WTC11 (cell line): ENCODE results near the gene STN1. TPM values are rescaled to one million over a fixed set of nuclear protein-coding genes. Genes with fewer than 3 reads are reported as not detected.

Source experiments
- ATAC-seq: fragments of 200-7000 bp; cut with Tn5 transposase; 2 replicates; pipeline ENCODE4 v1.10.0; 2021; ENCODE audit warnings: mild to moderate bottlenecking, moderate library complexity
- CTCF ChIA-PET: fragments of 300-600 bp; sonication (Branson Sonifier 250); formaldehyde crosslinking; loops from one replicate; lab custom pipeline; 2021; ENCODE audit warnings: antibody characterized with exemption; lab: Charles Lee
- POLR2A ChIA-PET: fragments of 350-600 bp; sonication (Branson Sonifier 250); formaldehyde crosslinking; loops from one replicate; lab custom pipeline; 2021; ENCODE audit warnings: antibody characterized with exemption; lab: Charles Lee
- DNase-seq: peaks from one replicate; pipeline ENCODE4 v3.0.0; 2021; ENCODE audit warnings: low spot score
- H3K27ac Mint-ChIP-seq: 2 replicates; pipeline ENCODE4 v1.8.0; 2021; ENCODE audit warnings: mixed read lengths
- H3K27me3 Mint-ChIP-seq: 2 replicates; pipeline ENCODE4 v1.8.0; 2021; ENCODE audit warnings: low read depth, mild to moderate bottlenecking, moderate library complexity, mixed read lengths
- H3K36me3 Mint-ChIP-seq: 2 replicates; pipeline ENCODE4 v1.8.0; 2021; ENCODE audit warnings: mixed read lengths
- H3K4me1 Mint-ChIP-seq: 2 replicates; pipeline ENCODE4 v1.8.0; 2022; ENCODE audit warnings: mixed read lengths
- H3K4me3 Mint-ChIP-seq: 2 replicates; pipeline ENCODE4 v1.8.0; 2021; ENCODE audit warnings: mild to moderate bottlenecking, moderate library complexity, mixed read lengths
- H3K9me3 Mint-ChIP-seq: 2 replicates; pipeline ENCODE4 v1.8.0; 2021; ENCODE audit warnings: mixed read lengths
- FOXP1 ChIP-seq: sonication (generic); formaldehyde crosslinking; IDR thresholded peaks from 2 replicates; pipeline ENCODE4 v1.8.0; 2022; ENCODE audit warnings: missing genetic modification reagents, mild to moderate bottlenecking, moderate library complexity, borderline replicate concordance
- NFE2L1 ChIP-seq: sonication (generic); formaldehyde crosslinking; IDR thresholded peaks from 2 replicates; pipeline ENCODE4 v1.8.1; 2023; ENCODE audit warnings: missing genetic modification reagents
- NR1H2 ChIP-seq: sonication (generic); formaldehyde crosslinking; IDR thresholded peaks from 2 replicates; pipeline ENCODE4 v1.9.0; 2021; ENCODE audit warnings: mild to moderate bottlenecking, moderate library complexity, missing genetic modification reagents
- RELA ChIP-seq: sonication (generic); formaldehyde crosslinking; IDR thresholded peaks from 2 replicates; pipeline ENCODE4 v1.8.1; 2022; ENCODE audit warnings: missing genetic modification reagents, mild to moderate bottlenecking, borderline replicate concordance
- RORB ChIP-seq: fragments of 250-450 bp; sonication (Bioruptor Pico); IDR thresholded peaks from 2 replicates; pipeline ENCODE4 v1.9.0; 2021; ENCODE audit warnings: mild to moderate bottlenecking
- ZBTB21 ChIP-seq: sonication (generic); formaldehyde crosslinking; IDR thresholded peaks from 2 replicates; pipeline ENCODE4 v1.8.1; 2023; ENCODE audit warnings: mild to moderate bottlenecking, missing genetic modification reagents, borderline replicate concordance
- ZNF121 ChIP-seq: sonication (generic); formaldehyde crosslinking; IDR thresholded peaks from 2 replicates; pipeline ENCODE4 v1.8.0; 2023; ENCODE audit warnings: missing genetic modification reagents
- ZNF416 ChIP-seq: fragments of 250-450 bp; sonication (Bioruptor Pico); IDR thresholded peaks from 2 replicates; pipeline ENCODE4 v1.9.0; 2021; ENCODE audit warnings: mild to moderate bottlenecking, inconsistent platforms
- total RNA-seq: library from RNA; stranded (reverse); gene quantifications from 3 replicates; pipeline ENCODE4 v1.2.3, GENCODE V29; 2021
- TF ChIP-seq, protein P1 (sequence below): fragments of 250-450 bp; sonication (Bioruptor Pico); IDR thresholded peaks from 2 replicates; pipeline ENCODE4 v1.9.0; 2021; ENCODE audit warnings: mild to moderate bottlenecking
- TF ChIP-seq, protein P2 (sequence below): sonication (generic); formaldehyde crosslinking; IDR thresholded peaks from 2 replicates; pipeline ENCODE4 v1.8.1; 2022; ENCODE audit warnings: low read depth, mild to moderate bottlenecking, moderate library complexity, missing genetic modification reagents, borderline replicate concordance
- TF ChIP-seq, protein P3 (sequence below): sonication (generic); formaldehyde crosslinking; IDR thresholded peaks from 2 replicates; pipeline ENCODE4 v1.8.0; 2023; ENCODE audit warnings: missing genetic modification reagents, mild to moderate bottlenecking, borderline replicate concordance
- TF ChIP-seq, protein P4 (sequence below): sonication (generic); formaldehyde crosslinking; conservative IDR thresholded peaks from 2 replicates; pipeline ENCODE4 v1.8.1; 2023; ENCODE audit warnings: mild to moderate bottlenecking, low read depth, missing genetic modification reagents, moderate library complexity
- TF ChIP-seq, protein P5 (sequence below): fragments of 250-450 bp; sonication (Bioruptor Pico); IDR thresholded peaks from 2 replicates; pipeline ENCODE4 v2.1.2; 2022; ENCODE audit warnings: mild to moderate bottlenecking, moderate library complexity
- TF ChIP-seq, protein P6 (sequence below): sonication (generic); formaldehyde crosslinking; IDR thresholded peaks from 2 replicates; pipeline ENCODE4 v1.8.1; 2023; ENCODE audit warnings: mild to moderate bottlenecking, missing genetic modification reagents, borderline replicate concordance
- TF ChIP-seq, protein P7 (sequence below): sonication (generic); formaldehyde crosslinking; IDR thresholded peaks from 2 replicates; pipeline ENCODE4 v1.8.1; 2023; ENCODE audit warnings: mild to moderate bottlenecking, moderate library complexity, missing genetic modification reagents

Gene STN1
- total RNA-seq, 1 experiment from 2014 or later = 13.9 TPM

DNA sequence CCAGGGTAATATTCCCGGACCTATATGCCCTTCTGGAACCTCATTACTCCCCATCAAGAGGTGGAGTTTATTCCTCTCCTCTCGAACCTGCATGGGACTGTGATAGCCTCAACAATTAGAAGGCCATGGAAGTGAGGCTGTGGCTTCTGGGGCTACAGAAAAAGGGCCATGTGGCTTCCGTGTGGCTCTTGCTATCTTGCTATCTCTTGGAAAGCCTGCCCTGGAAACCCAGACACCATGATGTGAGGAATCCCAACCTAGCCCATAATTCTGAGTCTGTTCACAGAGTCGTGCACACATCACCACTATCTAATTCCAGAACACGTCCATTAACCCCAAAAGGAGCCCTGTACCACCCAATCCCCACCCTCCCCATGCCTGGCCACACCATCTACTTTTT, 41.8 kb downstream of the STN1 start:
- H3K27me3 Mint-ChIP-seq = no peaks in the 10 kb centered on the region
- CTCF ChIA-PET = interaction anchor here (1.5 kb wide), 1 partner anchor 12 kb away, joined by 4 read pairs; no protein-coding TSS in a partner anchor
- H3K27ac Mint-ChIP-seq = no peak overlapping the region
- POLR2A ChIA-PET = no interaction called here
- H3K4me1 Mint-ChIP-seq = peaks cover 6% of the 10 kb centered on the region
- no peaks in the 10 kb centered on the region for H3K9me3 Mint-ChIP-seq
- TF ChIP-seq FOXP1 (CRISPR knock-in tag) (no peak), RORB (CRISPR knock-in tag) (no peak), ZNF121 (CRISPR knock-in tag) (no peak), NFE2L1 (no peak), ZNF416 (no peak), ZBTB21 (CRISPR knock-in tag) (no peak)
- TF ChIP-seq, protein P1, sequence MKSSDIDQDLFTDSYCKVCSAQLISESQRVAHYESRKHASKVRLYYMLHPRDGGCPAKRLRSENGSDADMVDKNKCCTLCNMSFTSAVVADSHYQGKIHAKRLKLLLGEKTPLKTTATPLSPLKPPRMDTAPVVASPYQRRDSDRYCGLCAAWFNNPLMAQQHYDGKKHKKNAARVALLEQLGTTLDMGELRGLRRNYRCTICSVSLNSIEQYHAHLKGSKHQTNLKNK (CRISPR knock-in tag) = no peak
- TF ChIP-seq, protein P2, sequence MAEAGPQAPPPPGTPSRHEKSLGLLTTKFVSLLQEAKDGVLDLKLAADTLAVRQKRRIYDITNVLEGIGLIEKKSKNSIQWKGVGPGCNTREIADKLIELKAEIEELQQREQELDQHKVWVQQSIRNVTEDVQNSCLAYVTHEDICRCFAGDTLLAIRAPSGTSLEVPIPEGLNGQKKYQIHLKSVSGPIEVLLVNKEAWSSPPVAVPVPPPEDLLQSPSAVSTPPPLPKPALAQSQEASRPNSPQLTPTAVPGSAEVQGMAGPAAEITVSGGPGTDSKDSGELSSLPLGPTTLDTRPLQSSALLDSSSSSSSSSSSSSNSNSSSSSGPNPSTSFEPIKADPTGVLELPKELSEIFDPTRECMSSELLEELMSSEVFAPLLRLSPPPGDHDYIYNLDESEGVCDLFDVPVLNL (CRISPR knock-in tag) = no peak
- TF ChIP-seq, protein P3, sequence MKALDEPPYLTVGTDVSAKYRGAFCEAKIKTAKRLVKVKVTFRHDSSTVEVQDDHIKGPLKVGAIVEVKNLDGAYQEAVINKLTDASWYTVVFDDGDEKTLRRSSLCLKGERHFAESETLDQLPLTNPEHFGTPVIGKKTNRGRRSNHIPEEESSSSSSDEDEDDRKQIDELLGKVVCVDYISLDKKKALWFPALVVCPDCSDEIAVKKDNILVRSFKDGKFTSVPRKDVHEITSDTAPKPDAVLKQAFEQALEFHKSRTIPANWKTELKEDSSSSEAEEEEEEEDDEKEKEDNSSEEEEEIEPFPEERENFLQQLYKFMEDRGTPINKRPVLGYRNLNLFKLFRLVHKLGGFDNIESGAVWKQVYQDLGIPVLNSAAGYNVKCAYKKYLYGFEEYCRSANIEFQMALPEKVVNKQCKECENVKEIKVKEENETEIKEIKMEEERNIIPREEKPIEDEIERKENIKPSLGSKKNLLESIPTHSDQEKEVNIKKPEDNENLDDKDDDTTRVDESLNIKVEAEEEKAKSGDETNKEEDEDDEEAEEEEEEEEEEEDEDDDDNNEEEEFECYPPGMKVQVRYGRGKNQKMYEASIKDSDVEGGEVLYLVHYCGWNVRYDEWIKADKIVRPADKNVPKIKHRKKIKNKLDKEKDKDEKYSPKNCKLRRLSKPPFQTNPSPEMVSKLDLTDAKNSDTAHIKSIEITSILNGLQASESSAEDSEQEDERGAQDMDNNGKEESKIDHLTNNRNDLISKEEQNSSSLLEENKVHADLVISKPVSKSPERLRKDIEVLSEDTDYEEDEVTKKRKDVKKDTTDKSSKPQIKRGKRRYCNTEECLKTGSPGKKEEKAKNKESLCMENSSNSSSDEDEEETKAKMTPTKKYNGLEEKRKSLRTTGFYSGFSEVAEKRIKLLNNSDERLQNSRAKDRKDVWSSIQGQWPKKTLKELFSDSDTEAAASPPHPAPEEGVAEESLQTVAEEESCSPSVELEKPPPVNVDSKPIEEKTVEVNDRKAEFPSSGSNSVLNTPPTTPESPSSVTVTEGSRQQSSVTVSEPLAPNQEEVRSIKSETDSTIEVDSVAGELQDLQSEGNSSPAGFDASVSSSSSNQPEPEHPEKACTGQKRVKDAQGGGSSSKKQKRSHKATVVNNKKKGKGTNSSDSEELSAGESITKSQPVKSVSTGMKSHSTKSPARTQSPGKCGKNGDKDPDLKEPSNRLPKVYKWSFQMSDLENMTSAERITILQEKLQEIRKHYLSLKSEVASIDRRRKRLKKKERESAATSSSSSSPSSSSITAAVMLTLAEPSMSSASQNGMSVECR (CRISPR knock-in tag) = no peak
- TF ChIP-seq, protein P4, sequence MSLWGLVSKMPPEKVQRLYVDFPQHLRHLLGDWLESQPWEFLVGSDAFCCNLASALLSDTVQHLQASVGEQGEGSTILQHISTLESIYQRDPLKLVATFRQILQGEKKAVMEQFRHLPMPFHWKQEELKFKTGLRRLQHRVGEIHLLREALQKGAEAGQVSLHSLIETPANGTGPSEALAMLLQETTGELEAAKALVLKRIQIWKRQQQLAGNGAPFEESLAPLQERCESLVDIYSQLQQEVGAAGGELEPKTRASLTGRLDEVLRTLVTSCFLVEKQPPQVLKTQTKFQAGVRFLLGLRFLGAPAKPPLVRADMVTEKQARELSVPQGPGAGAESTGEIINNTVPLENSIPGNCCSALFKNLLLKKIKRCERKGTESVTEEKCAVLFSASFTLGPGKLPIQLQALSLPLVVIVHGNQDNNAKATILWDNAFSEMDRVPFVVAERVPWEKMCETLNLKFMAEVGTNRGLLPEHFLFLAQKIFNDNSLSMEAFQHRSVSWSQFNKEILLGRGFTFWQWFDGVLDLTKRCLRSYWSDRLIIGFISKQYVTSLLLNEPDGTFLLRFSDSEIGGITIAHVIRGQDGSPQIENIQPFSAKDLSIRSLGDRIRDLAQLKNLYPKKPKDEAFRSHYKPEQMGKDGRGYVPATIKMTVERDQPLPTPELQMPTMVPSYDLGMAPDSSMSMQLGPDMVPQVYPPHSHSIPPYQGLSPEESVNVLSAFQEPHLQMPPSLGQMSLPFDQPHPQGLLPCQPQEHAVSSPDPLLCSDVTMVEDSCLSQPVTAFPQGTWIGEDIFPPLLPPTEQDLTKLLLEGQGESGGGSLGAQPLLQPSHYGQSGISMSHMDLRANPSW (CRISPR knock-in tag) = no peak
- TF ChIP-seq, protein P5, sequence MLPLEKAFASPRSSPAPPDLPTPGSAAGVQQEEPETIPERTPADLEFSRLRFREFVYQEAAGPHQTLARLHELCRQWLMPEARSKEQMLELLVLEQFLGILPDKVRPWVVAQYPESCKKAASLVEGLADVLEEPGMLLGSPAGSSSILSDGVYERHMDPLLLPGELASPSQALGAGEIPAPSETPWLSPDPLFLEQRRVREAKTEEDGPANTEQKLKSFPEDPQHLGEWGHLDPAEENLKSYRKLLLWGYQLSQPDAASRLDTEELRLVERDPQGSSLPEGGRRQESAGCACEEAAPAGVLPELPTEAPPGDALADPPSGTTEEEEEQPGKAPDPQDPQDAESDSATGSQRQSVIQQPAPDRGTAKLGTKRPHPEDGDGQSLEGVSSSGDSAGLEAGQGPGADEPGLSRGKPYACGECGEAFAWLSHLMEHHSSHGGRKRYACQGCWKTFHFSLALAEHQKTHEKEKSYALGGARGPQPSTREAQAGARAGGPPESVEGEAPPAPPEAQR (CRISPR knock-in tag) = no peak
- ATAC-seq = no peak
- H3K4me3 Mint-ChIP-seq = no peak overlapping the region
- H3K36me3 Mint-ChIP-seq = peaks cover 5% of the 10 kb centered on the region; the same call in 1 of the 2 replicates
- no peak for DNase-seq

DNA sequence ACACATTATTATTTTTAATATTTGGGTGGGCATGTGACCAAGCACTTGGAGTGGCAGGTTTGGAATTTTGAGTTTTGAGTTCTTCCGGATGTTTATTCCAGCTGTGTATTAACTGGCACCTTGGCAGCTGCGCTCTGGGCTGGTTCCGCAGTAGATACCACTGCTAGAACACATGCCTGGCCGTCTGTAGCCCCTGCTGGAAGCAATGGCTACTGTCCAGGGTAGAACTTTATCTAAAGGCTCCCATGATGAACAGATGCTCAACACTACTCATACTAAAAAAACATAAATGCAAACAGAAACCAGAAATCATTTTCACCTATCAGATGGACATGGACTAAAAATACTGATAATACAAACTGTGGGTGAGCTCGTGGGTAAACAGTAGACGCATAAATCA, 43.3 kb downstream of the STN1 start:
- H3K36me3 Mint-ChIP-seq = peaks cover 5% of the 10 kb centered on the region; the same call in 1 of the 2 replicates
- no peak overlapping the region for H3K27ac Mint-ChIP-seq
- no peaks in the 10 kb centered on the region for H3K27me3 Mint-ChIP-seq
- H3K4me1 Mint-ChIP-seq = peaks cover 18% of the 10 kb centered on the region
- TF ChIP-seq, protein P6, sequence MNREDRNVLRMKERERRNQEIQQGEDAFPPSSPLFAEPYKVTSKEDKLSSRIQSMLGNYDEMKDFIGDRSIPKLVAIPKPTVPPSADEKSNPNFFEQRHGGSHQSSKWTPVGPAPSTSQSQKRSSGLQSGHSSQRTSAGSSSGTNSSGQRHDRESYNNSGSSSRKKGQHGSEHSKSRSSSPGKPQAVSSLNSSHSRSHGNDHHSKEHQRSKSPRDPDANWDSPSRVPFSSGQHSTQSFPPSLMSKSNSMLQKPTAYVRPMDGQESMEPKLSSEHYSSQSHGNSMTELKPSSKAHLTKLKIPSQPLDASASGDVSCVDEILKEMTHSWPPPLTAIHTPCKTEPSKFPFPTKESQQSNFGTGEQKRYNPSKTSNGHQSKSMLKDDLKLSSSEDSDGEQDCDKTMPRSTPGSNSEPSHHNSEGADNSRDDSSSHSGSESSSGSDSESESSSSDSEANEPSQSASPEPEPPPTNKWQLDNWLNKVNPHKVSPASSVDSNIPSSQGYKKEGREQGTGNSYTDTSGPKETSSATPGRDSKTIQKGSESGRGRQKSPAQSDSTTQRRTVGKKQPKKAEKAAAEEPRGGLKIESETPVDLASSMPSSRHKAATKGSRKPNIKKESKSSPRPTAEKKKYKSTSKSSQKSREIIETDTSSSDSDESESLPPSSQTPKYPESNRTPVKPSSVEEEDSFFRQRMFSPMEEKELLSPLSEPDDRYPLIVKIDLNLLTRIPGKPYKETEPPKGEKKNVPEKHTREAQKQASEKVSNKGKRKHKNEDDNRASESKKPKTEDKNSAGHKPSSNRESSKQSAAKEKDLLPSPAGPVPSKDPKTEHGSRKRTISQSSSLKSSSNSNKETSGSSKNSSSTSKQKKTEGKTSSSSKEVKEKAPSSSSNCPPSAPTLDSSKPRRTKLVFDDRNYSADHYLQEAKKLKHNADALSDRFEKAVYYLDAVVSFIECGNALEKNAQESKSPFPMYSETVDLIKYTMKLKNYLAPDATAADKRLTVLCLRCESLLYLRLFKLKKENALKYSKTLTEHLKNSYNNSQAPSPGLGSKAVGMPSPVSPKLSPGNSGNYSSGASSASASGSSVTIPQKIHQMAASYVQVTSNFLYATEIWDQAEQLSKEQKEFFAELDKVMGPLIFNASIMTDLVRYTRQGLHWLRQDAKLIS (CRISPR knock-in tag) = no peak
- TF ChIP-seq, protein P7, sequence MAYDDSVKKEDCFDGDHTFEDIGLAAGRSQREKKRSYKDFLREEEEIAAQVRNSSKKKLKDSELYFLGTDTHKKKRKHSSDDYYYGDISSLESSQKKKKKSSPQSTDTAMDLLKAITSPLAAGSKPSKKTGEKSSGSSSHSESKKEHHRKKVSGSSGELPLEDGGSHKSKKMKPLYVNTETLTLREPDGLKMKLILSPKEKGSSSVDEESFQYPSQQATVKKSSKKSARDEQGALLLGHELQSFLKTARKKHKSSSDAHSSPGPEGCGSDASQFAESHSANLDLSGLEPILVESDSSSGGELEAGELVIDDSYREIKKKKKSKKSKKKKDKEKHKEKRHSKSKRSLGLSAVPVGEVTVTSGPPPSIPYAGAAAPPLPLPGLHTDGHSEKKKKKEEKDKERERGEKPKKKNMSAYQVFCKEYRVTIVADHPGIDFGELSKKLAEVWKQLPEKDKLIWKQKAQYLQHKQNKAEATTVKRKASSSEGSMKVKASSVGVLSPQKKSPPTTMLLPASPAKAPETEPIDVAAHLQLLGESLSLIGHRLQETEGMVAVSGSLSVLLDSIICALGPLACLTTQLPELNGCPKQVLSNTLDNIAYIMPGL (CRISPR knock-in tag) = no peak
- TF ChIP-seq NR1H2 (CRISPR knock-in tag) = no peak
- no peak for TF ChIP-seq RELA (CRISPR knock-in tag)
- no peak for DNase-seq
- POLR2A ChIA-PET = no interaction called here
- H3K4me3 Mint-ChIP-seq = no peak overlapping the region
- no peak for ATAC-seq
- no peaks in the 10 kb centered on the region for H3K9me3 Mint-ChIP-seq
- CTCF ChIA-PET = interaction anchor here (1.1 to 2.3 kb wide), 6 partner anchors 13 to 189 kb away, joined by 3 to 8 read pairs (median 3); no protein-coding TSS in a partner anchor
